Liver (tissue), 3 donors: ENCODE data around the gene CCDC141.

Experiments used
- RAD21 ChIP-seq, 2 donors: IDR thresholded peaks; 2 replicates each; pipeline ENCODE4 v1.6.1; 2016; ENCODE audit warnings: antibody characterized with exemption in 2 of 2, mild to moderate bottlenecking in 2 of 2
- TF ChIP-seq, protein P1 (sequence below): fragments of 150-350 bp; IDR thresholded peaks from 2 replicates; pipeline ENCODE4 v1.5.1; 2017; ENCODE audit warnings: improper control_type of control experiment, low read depth, low read length; ENCODE audit not compliant: missing input control
- TF ChIP-seq, protein P2 (sequence below): IDR thresholded peaks from 2 replicates; pipeline ENCODE4 v1.6.1; 2016; ENCODE audit warnings: antibody characterized with exemption
- donor health status: healthy.
- donor health status: healthy.

DNA sequence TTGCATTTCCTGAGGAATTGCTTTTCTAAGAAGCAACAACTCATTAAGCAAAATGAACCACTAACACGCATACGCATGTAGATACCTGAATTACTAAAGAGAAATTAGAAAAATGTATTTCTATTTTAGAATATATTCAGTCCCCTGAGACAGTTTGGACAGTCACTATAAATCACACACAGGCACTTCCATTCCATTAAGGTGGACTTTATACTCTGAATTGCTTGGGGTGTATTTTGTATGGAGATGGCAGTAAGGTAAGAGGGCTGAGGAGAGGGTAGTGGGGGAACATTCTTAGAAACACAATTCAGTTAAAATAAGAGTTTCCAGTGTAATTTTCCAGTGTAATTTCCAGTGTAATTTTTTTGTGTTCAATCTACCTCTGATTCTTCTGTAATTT, 1.8 kb downstream of the CCDC141 start:
- TF ChIP-seq, protein P1, sequence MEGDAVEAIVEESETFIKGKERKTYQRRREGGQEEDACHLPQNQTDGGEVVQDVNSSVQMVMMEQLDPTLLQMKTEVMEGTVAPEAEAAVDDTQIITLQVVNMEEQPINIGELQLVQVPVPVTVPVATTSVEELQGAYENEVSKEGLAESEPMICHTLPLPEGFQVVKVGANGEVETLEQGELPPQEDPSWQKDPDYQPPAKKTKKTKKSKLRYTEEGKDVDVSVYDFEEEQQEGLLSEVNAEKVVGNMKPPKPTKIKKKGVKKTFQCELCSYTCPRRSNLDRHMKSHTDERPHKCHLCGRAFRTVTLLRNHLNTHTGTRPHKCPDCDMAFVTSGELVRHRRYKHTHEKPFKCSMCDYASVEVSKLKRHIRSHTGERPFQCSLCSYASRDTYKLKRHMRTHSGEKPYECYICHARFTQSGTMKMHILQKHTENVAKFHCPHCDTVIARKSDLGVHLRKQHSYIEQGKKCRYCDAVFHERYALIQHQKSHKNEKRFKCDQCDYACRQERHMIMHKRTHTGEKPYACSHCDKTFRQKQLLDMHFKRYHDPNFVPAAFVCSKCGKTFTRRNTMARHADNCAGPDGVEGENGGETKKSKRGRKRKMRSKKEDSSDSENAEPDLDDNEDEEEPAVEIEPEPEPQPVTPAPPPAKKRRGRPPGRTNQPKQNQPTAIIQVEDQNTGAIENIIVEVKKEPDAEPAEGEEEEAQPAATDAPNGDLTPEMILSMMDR = no peak
- no peak for TF ChIP-seq RAD21 (IDR thresholded peaks at IDR 0.05)
- TF ChIP-seq, protein P2, sequence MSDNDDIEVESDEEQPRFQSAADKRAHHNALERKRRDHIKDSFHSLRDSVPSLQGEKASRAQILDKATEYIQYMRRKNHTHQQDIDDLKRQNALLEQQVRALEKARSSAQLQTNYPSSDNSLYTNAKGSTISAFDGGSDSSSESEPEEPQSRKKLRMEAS = no peak
